GM19467 (cell line): Measurements from ENCODE around the gene SZT2.
"Not testable (repeated sequence)": the region's sequence is repeated elsewhere in the genome, so short reads cannot be mapped to it uniquely, and the experiment has no call there.

Experiments
- ATAC-seq: cut with Tn5 transposase; IDR thresholded peaks from one replicate; pipeline ENCODE4 v1.9.1; 2021; ENCODE audit warnings: mild to moderate bottlenecking, moderate library complexity; ENCODE audit not compliant: unreplicated experiment

The SZT2 gene

GRCh38 chr1:43360616-43361015 lies 29.1 kb upstream of the SZT2 start:
- ATAC-seq, result no peak

- no peak for ATAC-seq
These were observed 26.3 kb upstream of the SZT2 start for GRCh38 chr1:43363283-43363934.

GRCh38 chr1:43363935-43364525 lies 25.7 kb upstream of the SZT2 start:
- no peak for ATAC-seq

- ATAC-seq, result no peak
These were observed 24.0 kb upstream of the SZT2 start for GRCh38 chr1:43365678-43366077.

GRCh38 chr1:43366179-43366578 lies 23.5 kb upstream of the SZT2 start:
- no peak for ATAC-seq

GRCh38 chr1:43366601-43367025 lies 23.1 kb upstream of the SZT2 start:
- no peak for ATAC-seq

- ATAC-seq, result peak; percentile 34
These were observed 22.4 kb upstream of the SZT2 start for GRCh38 chr1:43367026-43367903.

GRCh38 chr1:43367904-43368645 lies 21.6 kb upstream of the SZT2 start, which contains the start of gene ELOVL1:
ELOVL1 (minus strand) TSS chr1:43368011; CDS start chr1:43365609, 2,402 bp downstream.
- ATAC-seq, result peak; percentile 66

GRCh38 chr1:43368646-43369020 lies 21.1 kb upstream of the SZT2 start:
- ATAC-seq, result no peak

- not testable (repeated sequence) for ATAC-seq
These were observed 19.9 kb upstream of the SZT2 start for GRCh38 chr1:43369779-43370178.

GRCh38 chr1:43370564-43370963 lies 19.1 kb upstream of the SZT2 start:
- no peak for ATAC-seq

- no peak for ATAC-seq
These were observed 17.5 kb upstream of the SZT2 start for GRCh38 chr1:43372172-43372571.

GRCh38 chr1:43373066-43373940 lies 16.4 kb upstream of the SZT2 start:
- no peak for ATAC-seq

GRCh38 chr1:43376723-43377235 lies 12.9 kb upstream of the SZT2 start:
- no peak for ATAC-seq

- no peak for ATAC-seq
These were observed 11.9 kb upstream of the SZT2 start for GRCh38 chr1:43377831-43378230.

- no peak for ATAC-seq
These were observed 10.2 kb upstream of the SZT2 start for GRCh38 chr1:43379476-43379875.

GRCh38 chr1:43381612-43382011 lies 8.1 kb upstream of the SZT2 start:
- no peak for ATAC-seq

- no peak for ATAC-seq
These were observed 7.5 kb upstream of the SZT2 start for GRCh38 chr1:43382027-43382779.

GRCh38 chr1:43383449-43383848 lies 6.2 kb upstream of the SZT2 start:
- ATAC-seq, result no peak
